T-helper 2 cell treated with Interferon-gamma antibody and Interleukin-4, amounts not matched to agents 5 μg/mL and 100 μg/mL, for 36 hours (primary cell): Measurements from ENCODE around the gene PTPRN2.

Source experiments
- DNase-seq: peaks from one replicate; pipeline ENCODE4 v3.0.0; 2021; ENCODE audit warnings: low spot score
- H3K27ac Mint-ChIP-seq: one replicate; pipeline ENCODE4 v1.8.0; 2021; ENCODE audit warnings: mild to moderate bottlenecking, mixed read lengths
- H3K27me3 Mint-ChIP-seq: one replicate; pipeline ENCODE4 v1.8.0; 2021; ENCODE audit warnings: low read depth, mixed read lengths
- H3K36me3 Mint-ChIP-seq: one replicate; pipeline ENCODE4 v1.8.0; 2021; ENCODE audit warnings: low read depth, mixed read lengths
- H3K4me1 Mint-ChIP-seq: one replicate; pipeline ENCODE4 v1.8.0; 2021; ENCODE audit warnings: low read depth, mixed read lengths
- H3K4me3 Mint-ChIP-seq: one replicate; pipeline ENCODE4 v1.8.0; 2022; ENCODE audit warnings: mild to moderate bottlenecking, moderate library complexity, mixed read lengths
- H3K9me3 Mint-ChIP-seq: one replicate; pipeline ENCODE4 v1.8.0; 2021; ENCODE audit warnings: mixed read lengths

PTPRN2 gene

GRCh38 chr7:158474488-158474887 is 113.1 kb downstream of the PTPRN2 start:
- H3K27me3 Mint-ChIP-seq = no peaks in the 10 kb centered on the region
- H3K36me3 Mint-ChIP-seq = no peaks in the 10 kb centered on the region
- no peak for DNase-seq
- peaks cover 1% of the 10 kb centered on the region for H3K4me1 Mint-ChIP-seq
- H3K4me3 Mint-ChIP-seq = no peak overlapping the region
- no peak overlapping the region for H3K27ac Mint-ChIP-seq
- no peaks in the 10 kb centered on the region for H3K9me3 Mint-ChIP-seq

GRCh38 chr7:158473946-158474345 is 113.7 kb downstream of the PTPRN2 start:
- H3K27me3 Mint-ChIP-seq = no peaks in the 10 kb centered on the region
- no peak overlapping the region for H3K27ac Mint-ChIP-seq
- DNase-seq = no peak
- H3K4me1 Mint-ChIP-seq = peaks cover 1% of the 10 kb centered on the region
- H3K9me3 Mint-ChIP-seq = no peaks in the 10 kb centered on the region
- no peaks in the 10 kb centered on the region for H3K36me3 Mint-ChIP-seq
- no peak overlapping the region for H3K4me3 Mint-ChIP-seq

- Mint-ChIP-seq H3K27ac (no peak overlapping the region), H3K4me3 (no peak overlapping the region), H3K27me3 (no peaks in the 10 kb centered on the region), H3K36me3 (no peaks in the 10 kb centered on the region), H3K9me3 (no peaks in the 10 kb centered on the region), H3K4me1 (peaks cover 1% of the 10 kb centered on the region)
- no peak for DNase-seq
Observed at GRCh38 chr7:158473221-158473620, 114.4 kb downstream of the PTPRN2 start.

- H3K36me3 Mint-ChIP-seq = no peaks in the 10 kb centered on the region
- DNase-seq = no peak
- H3K27ac Mint-ChIP-seq = no peak overlapping the region
- H3K4me1 Mint-ChIP-seq = peaks cover 1% of the 10 kb centered on the region
- no peaks in the 10 kb centered on the region for H3K9me3 Mint-ChIP-seq
- H3K4me3 Mint-ChIP-seq = no peak overlapping the region
- no peaks in the 10 kb centered on the region for H3K27me3 Mint-ChIP-seq
Observed at GRCh38 chr7:158472596-158472995, 115.0 kb downstream of the PTPRN2 start.

GRCh38 chr7:158471716-158472115 is 115.9 kb downstream of the PTPRN2 start:
- H3K27ac Mint-ChIP-seq = no peak overlapping the region
- no peaks in the 10 kb centered on the region for H3K27me3 Mint-ChIP-seq
- no peak for DNase-seq
- H3K4me3 Mint-ChIP-seq = no peak overlapping the region
- no peaks in the 10 kb centered on the region for H3K9me3 Mint-ChIP-seq
- peaks cover 1% of the 10 kb centered on the region for H3K4me1 Mint-ChIP-seq
- H3K36me3 Mint-ChIP-seq = no peaks in the 10 kb centered on the region

- Mint-ChIP-seq H3K9me3 (no peaks in the 10 kb centered on the region), H3K4me3 (no peak overlapping the region), H3K4me1 (peaks cover 1% of the 10 kb centered on the region), H3K27me3 (no peaks in the 10 kb centered on the region), H3K27ac (no peak overlapping the region), H3K36me3 (no peaks in the 10 kb centered on the region)
- DNase-seq = no peak
Observed at GRCh38 chr7:158470336-158470735, 117.3 kb downstream of the PTPRN2 start.

GRCh38 chr7:158469396-158470051 is 118.1 kb downstream of the PTPRN2 start:
- Mint-ChIP-seq H3K27me3 (no peaks in the 10 kb centered on the region), H3K9me3 (peaks cover 3% of the 10 kb centered on the region), H3K4me3 (no peak overlapping the region), H3K27ac (no peak overlapping the region), H3K36me3 (no peaks in the 10 kb centered on the region), H3K4me1 (peaks cover 1% of the 10 kb centered on the region)
- no peak for DNase-seq

- no peak for DNase-seq
- Mint-ChIP-seq H3K9me3 (peaks cover 3% of the 10 kb centered on the region), H3K27me3 (no peaks in the 10 kb centered on the region), H3K27ac (no peak overlapping the region), H3K36me3 (no peaks in the 10 kb centered on the region), H3K4me3 (no peak overlapping the region), H3K4me1 (peaks cover 1% of the 10 kb centered on the region)
Observed at GRCh38 chr7:158468700-158469296, 118.8 kb downstream of the PTPRN2 start.

GRCh38 chr7:158468181-158468580 is 119.4 kb downstream of the PTPRN2 start:
- H3K9me3 Mint-ChIP-seq = peaks cover 7% of the 10 kb centered on the region
- H3K27me3 Mint-ChIP-seq = no peaks in the 10 kb centered on the region
- no peak for DNase-seq
- no peak overlapping the region for H3K27ac Mint-ChIP-seq
- no peaks in the 10 kb centered on the region for H3K36me3 Mint-ChIP-seq
- H3K4me1 Mint-ChIP-seq = peaks cover 1% of the 10 kb centered on the region
- H3K4me3 Mint-ChIP-seq = no peak overlapping the region

- Mint-ChIP-seq H3K9me3 (peaks cover 8% of the 10 kb centered on the region), H3K36me3 (no peaks in the 10 kb centered on the region), H3K4me3 (no peak overlapping the region), H3K4me1 (no peaks in the 10 kb centered on the region), H3K27me3 (no peaks in the 10 kb centered on the region), H3K27ac (no peak overlapping the region)
- DNase-seq = no peak
Observed at GRCh38 chr7:158467562-158467961, 120.1 kb downstream of the PTPRN2 start.

- no peak for DNase-seq
- no peaks in the 10 kb centered on the region for H3K27me3 Mint-ChIP-seq
- H3K4me3 Mint-ChIP-seq = no peak overlapping the region
- peaks cover 8% of the 10 kb centered on the region for H3K9me3 Mint-ChIP-seq
- no peaks in the 10 kb centered on the region for H3K36me3 Mint-ChIP-seq
- H3K27ac Mint-ChIP-seq = no peak overlapping the region
- no peaks in the 10 kb centered on the region for H3K4me1 Mint-ChIP-seq
Observed at GRCh38 chr7:158463317-158463716, 124.3 kb downstream of the PTPRN2 start.

GRCh38 chr7:158461824-158462223 is 125.8 kb downstream of the PTPRN2 start:
- Mint-ChIP-seq H3K27me3 (no peaks in the 10 kb centered on the region), H3K9me3 (peaks cover 9% of the 10 kb centered on the region), H3K36me3 (no peaks in the 10 kb centered on the region), H3K27ac (no peak overlapping the region), H3K4me3 (no peak overlapping the region), H3K4me1 (no peaks in the 10 kb centered on the region)
- DNase-seq = no peak

GRCh38 chr7:158460665-158461064 is 127.0 kb downstream of the PTPRN2 start:
- H3K4me1 Mint-ChIP-seq = no peaks in the 10 kb centered on the region

GRCh38 chr7:158458716-158459282 is 128.8 kb downstream of the PTPRN2 start:
- Mint-ChIP-seq H3K27ac (no peak overlapping the region), H3K4me3 (no peak overlapping the region), H3K9me3 (peaks cover 21% of the 10 kb centered on the region), H3K27me3 (no peaks in the 10 kb centered on the region), H3K4me1 (no peaks in the 10 kb centered on the region), H3K36me3 (no peaks in the 10 kb centered on the region)
- DNase-seq = no peak

More at GRCh38 chr7:158460665-158461064, 127.0 kb downstream of the PTPRN2 start:
- Mint-ChIP-seq H3K4me3 (no peak overlapping the region), H3K27me3 (no peaks in the 10 kb centered on the region), H3K27ac (no peak overlapping the region), H3K36me3 (no peaks in the 10 kb centered on the region), H3K9me3 (peaks cover 19% of the 10 kb centered on the region)
- no peak for DNase-seq
